ENCODE results near the gene POC1B. TPM values are rescaled to one million over a fixed set of nuclear protein-coding genes. Genes with fewer than 3 reads are reported as not detected.

Gene POC1B
- total RNA-seq, 1 experiment from 2014 or later, result 17.8 TPM

GRCh38 chr12:89476904-89477595 is 48.8 kb downstream of the POC1B start:
- Mint-ChIP-seq H3K4me1 (no peaks in the 10 kb centered on the region), H3K4me3 (no peak overlapping the region), H3K27me3 (ENCODE audit: low read depth) (no peaks in the 10 kb centered on the region), H3K9me3 (no peaks in the 10 kb centered on the region), H3K36me3 (no peaks in the 10 kb centered on the region), H3K27ac (no peak overlapping the region)
- no peak for TF ChIP-seq ZSCAN18 (CRISPR knock-in tag; IDR thresholded peaks at IDR 0.05)
- no peak for TF ChIP-seq ATF6 (CRISPR knock-in tag; IDR thresholded peaks at IDR 0.05)
- TF ChIP-seq OVOL2 (CRISPR knock-in tag; IDR thresholded peaks at IDR 0.05; ENCODE audit: borderline replicate concordance), result no peak
- TF ChIP-seq ZNF219 (CRISPR knock-in tag; IDR thresholded peaks at IDR 0.05; ENCODE audit: borderline replicate concordance), result no peak
- no peak for TF ChIP-seq ZNF121 (CRISPR knock-in tag; IDR thresholded peaks at IDR 0.05)
- no peak for TF ChIP-seq ZNF671 (CRISPR knock-in tag; IDR thresholded peaks at IDR 0.05)
- TF ChIP-seq E2F5 (CRISPR knock-in tag; IDR thresholded peaks at IDR 0.05), result no peak
- TF ChIP-seq PRRX2 (CRISPR knock-in tag; IDR thresholded peaks at IDR 0.05), result no peak
- no peak for TF ChIP-seq ZNF396 (CRISPR knock-in tag; IDR thresholded peaks at IDR 0.05; ENCODE audit: borderline replicate concordance)
- no peak for TF ChIP-seq CTCF (IDR thresholded peaks at IDR 0.05)
- TF ChIP-seq E2F1 (CRISPR knock-in tag; IDR thresholded peaks at IDR 0.05), result no peak
- TF ChIP-seq ZNF263 (CRISPR knock-in tag; IDR thresholded peaks at IDR 0.05; ENCODE audit: low read depth), result no peak
- TF ChIP-seq ETV6 (CRISPR knock-in tag; IDR thresholded peaks at IDR 0.05), result no peak
- no peak for TF ChIP-seq SMAD4 (CRISPR knock-in tag; IDR thresholded peaks at IDR 0.05)
- no peak for ATAC-seq
- CTCF ChIA-PET, result interaction anchor here (1.0 to 1.7 kb wide), 4 partner anchors 9 to 458 kb away, joined by 3 to 5 read pairs (median 4); no protein-coding TSS in a partner anchor
- POLR2A ChIA-PET, result no interaction called here
- no peak for DNase-seq (ENCODE audit: low spot score)

GRCh38 chr12:89476232-89476631 is 49.6 kb downstream of the POC1B start:
- H3K27me3 Mint-ChIP-seq (ENCODE audit: low read depth), result no peaks in the 10 kb centered on the region
- POLR2A ChIA-PET, result no interaction called here
- no peak for TF ChIP-seq CTCF (IDR thresholded peaks at IDR 0.05)
- no peak for TF ChIP-seq STAT6 (CRISPR knock-in tag; conservative IDR thresholded peaks at IDR 0.05; ENCODE audit: low read depth)
- no peak for TF ChIP-seq ZNF425 (CRISPR knock-in tag; conservative IDR thresholded peaks at IDR 0.05)

More at GRCh38 chr12:89476232-89476631, 49.6 kb downstream of the POC1B start:
- ATAC-seq (no peak), DNase-seq (ENCODE audit: low spot score) (no peak)
- H3K36me3 Mint-ChIP-seq, result no peaks in the 10 kb centered on the region
- no peaks in the 10 kb centered on the region for H3K4me1 Mint-ChIP-seq
- H3K4me3 Mint-ChIP-seq, result no peak overlapping the region
- no peaks in the 10 kb centered on the region for H3K9me3 Mint-ChIP-seq
- H3K27ac Mint-ChIP-seq, result no peak overlapping the region
- CTCF ChIA-PET, result no interaction called here

All from WTC11 (cell line).